Femur (tissue), 1 donor: Measurements from ENCODE around the gene CACNA1D.
"Not testable (repeated sequence)": the region's sequence is repeated elsewhere in the genome, so short reads cannot be mapped to it uniquely, and the experiment has no call there.

Source experiments
- DNase-seq: peaks from one replicate; pipeline ENCODE4 v3.0.0-alpha.2; 2017

CACNA1D gene

DNA sequence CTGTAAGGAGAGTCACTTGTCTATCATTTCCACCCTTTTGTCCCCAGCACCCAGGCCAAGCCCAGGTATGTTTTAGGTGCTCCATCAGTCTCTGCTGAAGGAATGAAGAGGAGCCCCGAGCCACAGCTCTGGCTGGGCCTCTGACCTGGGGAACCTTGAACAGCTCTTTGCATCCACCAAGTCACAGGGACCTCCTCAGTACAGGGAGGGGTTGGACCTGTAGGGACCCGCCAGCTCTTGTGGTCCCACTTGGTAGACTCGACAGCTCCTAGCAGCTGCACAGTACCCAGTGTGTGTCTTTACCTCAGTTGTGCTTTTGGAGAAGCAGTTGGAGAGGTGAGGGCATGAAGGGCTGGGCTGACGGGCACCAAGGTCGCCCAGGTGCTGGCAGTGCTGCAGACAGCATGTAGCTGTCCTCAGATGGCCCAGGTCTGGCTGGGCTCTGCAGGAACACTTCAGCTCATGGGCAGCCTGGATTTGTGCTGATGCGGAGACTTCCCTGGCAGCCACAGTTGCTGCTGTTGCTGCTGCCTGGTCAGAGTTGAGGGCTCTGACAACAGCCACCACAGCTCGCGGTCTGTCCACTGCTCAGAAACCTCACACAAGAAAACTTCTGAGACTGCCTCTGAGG is 123.6 kb downstream of the CACNA1D start:
- DNase-seq, result no peak

- no peak for DNase-seq
Observed at GRCh38 chr3:53618524-53618906, 124.1 kb downstream of the CACNA1D start.

- DNase-seq, result no peak
Observed at GRCh38 chr3:53618936-53619335, 124.5 kb downstream of the CACNA1D start.

GRCh38 chr3:53624061-53624857 is 129.8 kb downstream of the CACNA1D start:
- no peak for DNase-seq

GRCh38 chr3:53626876-53627275 is 132.5 kb downstream of the CACNA1D start:
- no peak for DNase-seq

DNA sequence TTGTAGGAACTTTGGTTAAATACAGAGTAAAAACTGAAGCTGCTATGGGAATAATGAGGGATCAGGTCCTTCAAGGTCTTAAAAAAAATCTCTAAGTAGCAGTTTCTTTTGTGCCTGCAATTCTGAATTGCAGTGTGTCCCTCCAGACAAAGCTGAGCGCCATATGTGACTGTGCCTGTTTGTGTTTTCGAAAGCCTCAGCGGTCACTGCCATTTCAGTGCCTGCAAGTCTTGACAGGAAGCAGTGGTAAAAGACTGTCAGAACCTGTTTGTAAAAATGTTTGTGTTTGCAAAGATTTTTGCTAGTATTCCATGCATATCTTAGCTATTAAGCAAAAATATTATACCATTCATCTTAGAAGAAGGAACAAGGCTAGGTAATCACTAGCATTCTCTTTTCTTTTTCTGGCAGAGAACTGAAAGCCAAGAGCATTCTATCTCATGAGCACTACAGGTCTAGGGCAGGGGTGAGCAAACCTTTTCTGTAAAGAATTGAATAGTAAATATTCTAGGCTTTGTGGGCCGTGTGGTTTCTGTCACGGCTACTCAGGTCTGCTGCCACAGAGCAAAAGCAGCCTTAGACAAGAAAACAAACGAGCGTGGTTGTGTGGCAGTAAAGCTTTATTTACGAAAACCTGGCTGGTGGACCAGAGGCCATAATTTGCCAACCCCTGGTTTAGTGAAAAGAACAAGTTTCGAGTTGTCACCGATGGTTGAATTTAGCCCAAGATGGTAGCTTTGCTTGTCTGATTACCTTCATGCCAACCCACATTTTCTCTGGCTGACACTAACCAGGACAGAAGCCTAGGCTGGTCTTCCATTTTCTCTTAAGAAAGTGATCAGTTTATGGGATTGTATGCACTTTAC is 134.4 kb downstream of the CACNA1D start:
- DNase-seq, result no peak

DNA sequence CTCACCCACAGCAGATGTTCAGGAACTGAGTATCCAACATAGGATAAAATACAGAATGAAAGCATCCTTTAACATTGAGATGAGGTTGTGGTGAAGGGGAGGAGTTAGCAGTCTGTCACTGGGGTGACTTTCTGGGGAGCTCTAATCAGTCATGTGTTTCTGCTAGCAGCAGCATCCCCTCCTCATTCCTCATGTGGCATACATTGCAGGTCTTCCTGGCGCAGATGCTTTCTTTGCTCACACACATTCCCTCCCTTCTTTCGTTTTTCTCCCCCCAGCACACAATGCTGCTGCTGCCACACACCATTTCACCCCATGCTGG is 135.0 kb downstream of the CACNA1D start:
- no peak for DNase-seq

DNA sequence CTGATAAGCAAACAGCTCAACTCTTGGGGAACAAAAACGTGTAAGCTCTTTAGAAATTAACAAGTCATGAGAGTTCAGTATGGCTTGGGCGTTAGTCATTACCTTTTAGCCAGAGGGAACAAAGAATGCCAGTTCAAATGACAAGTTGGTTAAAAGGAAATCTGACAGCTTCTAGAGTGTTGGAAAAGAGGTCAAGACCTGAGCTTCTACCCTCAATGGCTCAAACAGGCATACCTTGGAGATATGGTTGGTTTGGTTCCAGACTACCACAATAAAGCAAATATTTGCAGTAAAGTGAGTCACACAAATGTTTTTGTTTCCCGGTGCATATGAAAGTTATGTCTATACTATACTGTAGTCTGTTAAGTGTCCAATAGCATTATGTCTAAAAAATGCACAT is 136.1 kb downstream of the CACNA1D start:
- no peak for DNase-seq

DNA sequence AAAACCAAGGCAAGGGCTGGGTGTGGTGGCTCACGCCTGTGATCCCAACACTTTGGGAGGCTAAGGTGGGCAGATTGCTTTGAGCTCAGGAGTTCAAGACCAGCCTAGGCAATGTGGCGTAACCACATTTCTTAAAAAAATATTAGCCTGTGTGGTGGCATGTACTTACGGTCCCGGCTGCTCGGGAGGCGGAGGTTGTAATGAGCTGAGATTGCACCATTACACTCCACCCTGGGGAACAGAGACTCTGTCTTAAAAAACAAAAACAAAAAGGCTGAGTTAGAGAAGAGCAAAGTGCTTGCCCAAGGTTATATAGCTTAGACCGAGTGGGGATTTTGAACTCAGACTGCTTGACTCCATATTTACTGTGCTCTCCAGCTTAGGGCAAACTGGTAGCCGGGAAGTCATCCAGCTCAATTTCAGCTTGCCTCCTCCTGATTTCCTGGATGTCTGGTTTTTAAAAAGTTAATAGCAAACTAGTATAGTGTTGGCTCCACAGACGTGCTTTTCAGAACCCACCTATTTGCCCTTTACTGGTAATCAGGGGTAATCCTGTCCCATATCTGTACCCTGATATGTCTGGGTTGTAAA is 138.9 kb downstream of the CACNA1D start:
- no peak for DNase-seq

GRCh38 chr3:53635041-53635440 is 140.6 kb downstream of the CACNA1D start:
- no peak for DNase-seq

- DNase-seq, result not testable (repeated sequence)
Observed at GRCh38 chr3:53638806-53639205, 144.4 kb downstream of the CACNA1D start.

DNA sequence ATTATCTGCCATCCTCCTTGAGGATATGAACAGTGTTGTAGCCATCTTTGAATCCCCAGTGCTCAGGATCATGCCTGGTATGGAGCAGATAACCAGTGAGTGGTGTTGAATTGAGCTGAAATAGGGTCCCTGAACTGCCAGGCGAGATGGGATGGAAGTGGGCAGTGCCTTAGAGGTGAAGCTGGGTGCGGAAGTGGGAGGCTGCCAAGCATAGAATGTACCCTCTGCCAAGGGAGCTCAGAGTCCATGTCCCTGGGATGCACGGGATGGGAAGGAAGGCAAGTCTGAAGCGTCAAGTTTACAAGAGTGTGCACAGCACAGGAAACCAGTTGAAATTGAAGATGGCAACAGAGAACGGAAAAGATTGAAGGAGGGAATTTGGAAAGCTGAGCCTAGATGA is 147.0 kb downstream of the CACNA1D start:
- DNase-seq, result no peak

- no peak for DNase-seq
Observed at GRCh38 chr3:53642211-53642610, 147.8 kb downstream of the CACNA1D start.

GRCh38 chr3:53643757-53644156 is 149.3 kb downstream of the CACNA1D start:
- DNase-seq, result no peak

- no peak for DNase-seq
Observed at GRCh38 chr3:53645754-53646153, 151.3 kb downstream of the CACNA1D start.

DNA sequence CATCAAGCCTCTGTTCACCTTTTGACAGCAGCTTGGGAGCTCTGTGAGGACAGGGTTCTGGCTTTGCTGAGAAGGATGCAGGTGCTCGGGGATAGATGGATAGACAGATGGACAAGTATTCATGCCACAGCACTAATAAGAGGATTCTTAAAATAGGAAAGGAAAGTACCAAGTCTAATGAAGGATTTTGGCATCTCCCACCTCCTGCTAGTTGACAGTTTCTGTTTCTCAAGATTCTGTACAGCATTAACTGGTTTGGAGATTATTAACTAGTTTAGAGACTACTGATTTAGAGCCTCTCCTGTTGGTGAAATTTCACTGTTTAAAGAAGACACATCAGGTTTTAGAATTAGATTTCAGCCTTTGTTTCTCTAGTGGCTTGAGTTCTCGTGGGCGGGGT is 152.3 kb downstream of the CACNA1D start:
- no peak for DNase-seq

DNA sequence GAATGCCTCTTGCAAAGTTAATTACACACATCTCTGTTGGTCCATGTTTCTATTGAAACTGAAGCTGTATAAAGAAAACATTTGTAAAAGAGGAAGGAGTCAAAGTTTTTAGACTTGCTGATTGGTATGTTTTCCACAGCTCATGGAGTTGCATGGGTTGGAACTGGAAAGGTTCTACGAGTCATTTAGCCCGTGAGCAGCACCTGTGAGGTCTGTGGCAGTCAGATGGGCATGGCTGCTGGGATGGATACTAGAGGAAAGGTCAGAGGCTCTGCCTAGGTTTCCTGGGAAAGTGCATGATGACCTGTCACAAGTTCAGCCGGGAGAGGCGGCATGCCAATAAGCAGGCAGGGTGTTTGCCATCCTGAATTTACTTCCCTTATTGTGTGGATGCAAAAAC is 155.4 kb downstream of the CACNA1D start:
- DNase-seq, result no peak

DNA sequence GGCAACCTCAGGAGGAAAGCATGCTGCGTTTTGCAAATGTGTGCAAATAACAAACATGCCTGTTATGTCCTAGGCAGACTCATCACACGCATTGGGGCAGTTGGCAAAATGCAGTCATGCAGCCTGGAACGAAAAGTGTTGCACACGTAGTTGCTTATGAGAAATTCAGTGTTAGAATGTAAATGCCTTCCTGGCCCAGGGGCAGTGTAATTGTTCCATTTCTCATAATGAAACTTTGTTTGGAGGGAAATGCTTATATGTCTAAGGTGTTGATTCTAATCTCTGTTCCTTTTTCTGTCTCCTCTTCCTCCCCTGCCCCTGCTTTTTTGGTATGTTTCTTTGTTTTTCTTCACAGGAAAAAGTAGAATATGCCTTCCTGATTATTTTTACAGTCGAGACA is 156.0 kb downstream of the CACNA1D start:
- no peak for DNase-seq

DNA sequence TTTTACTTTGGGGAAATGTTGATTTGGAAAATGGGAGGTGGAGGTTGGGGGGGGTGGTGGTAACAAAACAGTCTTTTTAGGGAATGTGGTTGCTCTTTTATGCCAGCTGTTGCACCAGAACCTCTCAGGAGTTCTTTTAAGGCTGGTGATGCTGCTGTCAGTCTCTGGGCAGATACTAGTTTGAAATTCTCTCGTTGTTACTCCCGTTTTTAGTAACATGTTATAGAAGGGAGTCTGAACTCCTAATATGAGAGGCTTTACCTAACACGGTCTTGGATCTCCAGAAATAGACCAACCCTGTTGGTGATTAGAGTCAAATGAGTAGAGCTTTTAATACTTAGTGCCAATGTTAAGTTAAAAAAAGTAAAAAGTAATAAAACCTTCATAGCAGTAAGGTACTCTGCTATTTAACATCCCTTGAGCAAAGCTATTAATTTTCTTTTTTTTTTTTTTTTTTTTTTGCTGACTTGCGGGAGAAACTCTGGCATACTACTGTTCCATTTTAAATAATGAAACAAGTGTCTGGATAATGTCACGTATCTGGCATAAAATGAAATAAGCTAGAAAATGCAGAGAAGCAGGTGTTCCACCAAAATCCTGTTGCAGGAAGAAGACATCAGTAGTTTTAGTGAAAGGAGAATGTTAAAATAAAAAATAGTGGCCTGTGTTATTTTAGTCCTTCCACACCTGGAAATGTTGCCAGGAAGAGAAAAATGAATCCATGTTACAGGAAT is 156.7 kb downstream of the CACNA1D start:
- DNase-seq, result no peak

DNA sequence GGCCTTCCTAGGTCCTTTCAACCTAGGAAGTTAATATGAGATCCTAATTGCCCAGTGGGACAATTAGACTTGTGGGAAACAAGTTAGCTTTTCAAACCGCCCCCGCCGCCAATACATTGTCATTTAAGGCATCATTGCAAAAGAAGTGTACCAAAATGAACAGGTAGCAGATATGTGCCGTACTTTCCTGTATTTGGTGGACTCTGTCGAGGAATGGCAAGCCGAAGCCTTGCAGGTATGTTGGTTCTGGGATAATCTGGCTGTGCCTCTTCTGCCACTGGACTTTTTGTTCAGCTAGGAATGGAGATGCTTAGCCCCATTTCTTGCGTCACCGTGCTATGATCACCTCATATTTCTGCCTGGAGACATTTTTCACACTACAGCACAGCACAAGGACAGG is 157.5 kb downstream of the CACNA1D start:
- no peak for DNase-seq

GRCh38 chr3:53657651-53658050 is 163.2 kb downstream of the CACNA1D start:
- DNase-seq, result no peak

DNA sequence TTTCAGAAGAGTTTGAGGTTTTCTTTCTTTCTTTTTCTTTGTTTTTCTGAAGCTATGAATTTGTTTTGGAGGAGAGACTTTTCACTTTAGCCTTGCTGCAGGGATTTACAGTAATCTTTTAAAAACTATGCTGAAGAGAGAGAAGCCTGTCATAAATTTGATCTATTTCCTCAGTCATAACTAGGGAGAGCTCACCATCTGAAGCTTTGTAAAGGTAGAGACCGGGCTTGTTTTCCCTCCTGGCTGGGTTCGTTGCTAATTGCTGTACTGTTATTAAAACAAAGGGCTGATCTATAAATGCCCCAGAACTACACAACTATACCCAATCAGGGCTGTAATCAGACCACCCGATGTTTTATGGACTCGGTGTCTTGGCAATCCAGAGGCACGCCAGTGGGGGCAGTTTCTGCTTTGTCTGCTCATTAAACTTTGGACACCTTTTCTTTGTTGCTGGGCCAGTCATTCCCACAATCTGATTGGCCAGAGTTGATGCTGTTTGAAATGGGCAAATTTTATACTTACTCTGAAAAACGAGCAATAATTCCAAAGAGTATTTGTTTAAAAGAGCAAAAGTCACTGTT is 164.3 kb downstream of the CACNA1D start:
- no peak for DNase-seq
